Measurements from ENCODE around the gene ELMO1.

Gene ELMO1

DNA sequence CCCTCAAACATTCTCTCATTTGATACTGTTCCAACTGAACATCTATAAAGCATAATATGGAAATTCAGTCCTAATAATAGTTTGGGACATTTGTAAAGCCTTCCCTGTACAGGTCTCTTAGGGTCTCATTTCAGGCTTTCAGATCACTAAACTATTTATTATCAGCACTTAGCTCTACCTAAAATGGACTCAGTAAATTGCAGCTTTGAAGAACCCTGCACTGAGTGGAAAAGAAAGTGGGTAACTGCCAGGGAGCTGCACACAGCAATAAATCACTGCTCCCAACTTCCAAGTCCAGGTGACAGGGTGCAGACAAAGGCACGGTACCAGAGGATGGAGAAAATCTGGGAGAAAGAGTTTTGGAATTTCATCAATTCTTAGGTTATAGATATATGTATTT is 559.5 kb downstream of the ELMO1 start:
- H3K4me3 ChIP-seq (ENCODE audit: low read depth, low read length) = no peak overlapping the region
- no peak for DNase-seq (ENCODE audit: low read depth, low spot score)
- POLR2A ChIA-PET = no interaction called here
- CTCF ChIA-PET = no interaction called here
- TF ChIP-seq CTCF (IDR thresholded peaks at IDR 0.05; ENCODE audit: insufficient read depth, low read length, missing control alignments) = no peak

DNA sequence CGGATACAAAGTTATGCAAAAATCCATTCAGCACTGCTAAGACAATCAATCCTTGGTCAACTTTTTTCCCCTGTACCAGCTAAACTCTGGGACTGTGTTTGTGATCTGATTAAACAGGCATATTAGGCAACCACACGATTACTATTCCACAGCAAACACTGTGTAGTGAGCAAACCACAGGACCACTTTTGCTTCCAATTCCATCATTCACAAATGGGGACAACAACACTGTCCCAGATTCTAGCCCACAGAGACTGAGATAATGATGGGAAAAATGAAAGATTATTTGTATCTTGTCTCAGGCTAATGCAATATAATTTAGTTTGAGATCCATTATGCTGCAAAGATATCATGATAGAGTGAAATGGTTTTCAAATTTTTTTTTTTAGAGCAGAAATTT is 560.7 kb downstream of the ELMO1 start:
- TF ChIP-seq CTCF (IDR thresholded peaks at IDR 0.05; ENCODE audit: insufficient read depth, low read length, missing control alignments) = no peak

GRCh38 chr7:36887233-36887632 is 561.4 kb downstream of the ELMO1 start:
- CTCF ChIA-PET = no interaction called here
- DNase-seq (ENCODE audit: low read depth, low spot score) = no peak
- H3K4me3 ChIP-seq (ENCODE audit: low read depth, low read length) = no peak overlapping the region
- TF ChIP-seq CTCF (IDR thresholded peaks at IDR 0.05; ENCODE audit: insufficient read depth, low read length, missing control alignments) = no peak
- POLR2A ChIA-PET = no interaction called here

More for the DNA sequence above, 560.7 kb downstream of the ELMO1 start:
- DNase-seq (ENCODE audit: low read depth, low spot score) = no peak
- ChIA-PET CTCF (no interaction called here), POLR2A (no interaction called here)
- H3K4me3 ChIP-seq (ENCODE audit: low read depth, low read length) = no peak overlapping the region

DNA sequence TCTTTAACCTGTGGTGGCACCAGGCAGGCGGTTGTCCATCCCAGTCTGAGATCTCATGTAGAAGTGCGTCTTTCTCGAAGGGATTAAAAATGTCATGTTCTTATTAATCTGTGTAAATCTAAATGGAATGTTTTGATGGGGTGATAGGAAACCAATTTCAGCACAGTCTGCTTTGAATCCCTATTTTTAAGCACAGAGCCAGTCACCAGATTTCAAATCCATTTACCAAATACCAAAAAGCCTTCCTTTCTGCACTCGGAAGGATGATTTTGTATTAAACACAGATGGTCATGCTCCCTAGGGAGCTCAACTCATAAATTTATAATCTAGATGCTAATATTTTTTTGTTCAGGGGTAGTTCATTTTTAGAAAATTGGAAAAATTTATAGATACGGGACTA is 563.8 kb downstream of the ELMO1 start:
- POLR2A ChIA-PET = no interaction called here
- H3K4me3 ChIP-seq (ENCODE audit: low read depth, low read length) = no peak overlapping the region

GRCh38 chr7:36884351-36884750 is 564.3 kb downstream of the ELMO1 start:
- no peak overlapping the region for H3K4me3 ChIP-seq (ENCODE audit: low read depth, low read length)
- ChIA-PET POLR2A (no interaction called here), CTCF (no interaction called here)
- TF ChIP-seq CTCF (IDR thresholded peaks at IDR 0.05; ENCODE audit: insufficient read depth, low read length, missing control alignments) = no peak
- DNase-seq (ENCODE audit: low read depth, low spot score) = no peak

More for the DNA sequence above, 563.8 kb downstream of the ELMO1 start:
- no peak for TF ChIP-seq CTCF (IDR thresholded peaks at IDR 0.05; ENCODE audit: insufficient read depth, low read length, missing control alignments)
- CTCF ChIA-PET = no interaction called here
- no peak for DNase-seq (ENCODE audit: low read depth, low spot score)

GRCh38 chr7:36881233-36881874 is 567.3 kb downstream of the ELMO1 start:
- no peak overlapping the region for H3K4me3 ChIP-seq (ENCODE audit: low read depth, low read length)
- ChIA-PET CTCF (interaction anchor here (1.0 kb wide), 1 partner anchor 86 kb away, joined by 3 read pairs; no protein-coding TSS in a partner anchor), POLR2A (no interaction called here)
- no peak for TF ChIP-seq CTCF (IDR thresholded peaks at IDR 0.05; ENCODE audit: insufficient read depth, low read length, missing control alignments)
- DNase-seq (ENCODE audit: low read depth, low spot score) = no peak
